ENCODE measurements around the gene COA1.
"Not testable (repeated sequence)": the region's sequence is repeated elsewhere in the genome, so short reads cannot be mapped to it uniquely, and the experiment has no call there.

Gene COA1

GRCh38 chr7:43686991-43687390 is 42.3 kb downstream of the COA1 start:
- POLR2A ChIA-PET: no interaction called here
- CTCF ChIA-PET: interaction anchor here (1.1 to 7.4 kb wide), 6 partner anchors 13 to 104 kb away, joined by 3 to 70 read pairs (median 4); partner anchors contain the start of gene STK17A
- TF ChIP-seq CTCF (IDR thresholded peaks at IDR 0.05; ENCODE audit: control extremely low read depth, extremely low read depth, low read depth, missing control alignments): no peak
- no peak for DNase-seq (ENCODE audit: extremely low spot score)

GRCh38 chr7:43680736-43681135 is 48.6 kb downstream of the COA1 start:
- no peak for TF ChIP-seq CTCF (IDR thresholded peaks at IDR 0.05; ENCODE audit: control extremely low read depth, extremely low read depth, low read depth, missing control alignments)
- CTCF ChIA-PET: interaction anchor here (0.6 to 3.1 kb wide), 8 partner anchors 11 to 160 kb away, joined by 3 to 16 read pairs (median 4); partner anchors contain the start of gene STK17A
- POLR2A ChIA-PET: no interaction called here
- DNase-seq (ENCODE audit: extremely low spot score): no peak

GRCh38 chr7:43679210-43680068 is 49.9 kb downstream of the COA1 start:
- POLR2A ChIA-PET: interaction anchor here (0.7 kb wide), 2 partner anchors 9 to 10 kb away, joined by 7 to 11 read pairs; no protein-coding TSS in a partner anchor
- no peak for TF ChIP-seq CTCF (IDR thresholded peaks at IDR 0.05; ENCODE audit: control extremely low read depth, extremely low read depth, low read depth, missing control alignments)
- DNase-seq (ENCODE audit: extremely low spot score): peak; percentile 35
- CTCF ChIA-PET: interaction anchor here (1.2 to 3.1 kb wide), 6 partner anchors 10 to 97 kb away, joined by 3 to 16 read pairs (median 4); partner anchors contain the start of gene STK17A

- ChIA-PET POLR2A (no interaction called here), CTCF (interaction anchor here (0.7 to 3.1 kb wide), 5 partner anchors 11 to 161 kb away, joined by 3 to 16 read pairs (median 4); no protein-coding TSS in a partner anchor)
- DNase-seq (ENCODE audit: extremely low spot score): no peak
- TF ChIP-seq CTCF (IDR thresholded peaks at IDR 0.05; ENCODE audit: control extremely low read depth, extremely low read depth, low read depth, missing control alignments): no peak
These were observed 51.0 kb downstream of the COA1 start for GRCh38 chr7:43678315-43678714.

- ChIA-PET POLR2A (no interaction called here), CTCF (interaction anchor here (0.7 to 2.3 kb wide), 5 partner anchors 11 to 161 kb away, joined by 3 to 8 read pairs (median 3); partner anchors contain the start of gene STK17A)
- no peak for TF ChIP-seq CTCF (IDR thresholded peaks at IDR 0.05; ENCODE audit: control extremely low read depth, extremely low read depth, low read depth, missing control alignments)
- DNase-seq (ENCODE audit: extremely low spot score): no peak
These were observed 51.5 kb downstream of the COA1 start for GRCh38 chr7:43677864-43678263.

GRCh38 chr7:43674559-43675436 is 54.5 kb downstream of the COA1 start:
- DNase-seq (ENCODE audit: extremely low spot score): no peak
- no peak for TF ChIP-seq CTCF (IDR thresholded peaks at IDR 0.05; ENCODE audit: control extremely low read depth, extremely low read depth, low read depth, missing control alignments)
- ChIA-PET CTCF (interaction anchor here (0.7 to 1.1 kb wide), 4 partner anchors 9 to 92 kb away, joined by 3 to 4 read pairs (median 3); partner anchors contain the start of gene STK17A), POLR2A (no interaction called here)

GRCh38 chr7:43673243-43673976 is 55.9 kb downstream of the COA1 start:
- CTCF ChIA-PET: interaction anchor here (1.0 to 1.1 kb wide), 2 partner anchors 19 to 91 kb away, joined by 3 to 4 read pairs; partner anchors contain the start of gene STK17A
- POLR2A ChIA-PET; DNase-seq (ENCODE audit: extremely low spot score): not testable (repeated sequence)

Measured in GM10248 (cell line).